A673 (cell line): ENCODE data around the gene SH3RF1. TPM values are rescaled to one million over a fixed set of nuclear protein-coding genes. Genes with fewer than 3 reads are reported as not detected.

Experiments used
- BruUV-seq: library from RNA; stranded (reverse); fragments of 400-500 nt; replicated peaks from 2 replicates; lab custom pipeline; 2021; lab: Mats Ljungman, UMichigan
- CTCF ChIA-PET: fragments of 300-600 bp; sonication (Branson Sonifier 250); formaldehyde crosslinking; loops from one replicate; lab custom pipeline; 2022; ENCODE audit warnings: antibody characterized with exemption; lab: Charles Lee
- POLR2A ChIA-PET: fragments of 300-600 bp; sonication (Branson Sonifier 250); formaldehyde crosslinking; loops from one replicate; lab custom pipeline; 2022; ENCODE audit warnings: antibody characterized with exemption; ENCODE audit not compliant: low non-redundant PET; lab: Charles Lee
- DNase-seq: peaks from one replicate; pipeline ENCODE4 v3.0.0-alpha.2; 2015; ENCODE audit warnings: low spot score
- H3K27ac ChIP-seq: fragments of 200-600 bp; sonication (generic); 2 replicates; pipeline ENCODE4 v1.5.1; 2016; ENCODE audit warnings: mixed run types, low read depth, mild to moderate bottlenecking, mixed read lengths, antibody characterized with exemption, low read length; ENCODE audit not compliant: poor library complexity, severe bottlenecking
- H3K27me3 ChIP-seq: fragments of 200-600 bp; sonication (generic); replicated peaks from 2 replicates; pipeline ENCODE4 v1.6.1; 2017; ENCODE audit warnings: mixed run types, low read depth, mild to moderate bottlenecking, mixed read lengths, antibody characterized with exemption, low read length; ENCODE audit not compliant: insufficient read depth, poor library complexity
- H3K36me3 ChIP-seq: fragments of 200-600 bp; sonication (generic); 2 replicates; pipeline ENCODE4 v1.6.1; 2016; ENCODE audit warnings: mixed run types, mild to moderate bottlenecking, mixed read lengths, antibody characterized with exemption, low read length; ENCODE audit not compliant: insufficient read depth, poor library complexity, severe bottlenecking
- H3K4me1 ChIP-seq: fragments of 200-600 bp; sonication (generic); 2 replicates; pipeline ENCODE4 v1.6.1; 2017; ENCODE audit warnings: mixed run types, mild to moderate bottlenecking, mixed read lengths, antibody characterized with exemption, low read length; ENCODE audit not compliant: insufficient read depth, poor library complexity, severe bottlenecking
- H3K4me3 ChIP-seq: fragments of 200-600 bp; sonication (generic); 2 replicates; pipeline ENCODE4 v1.5.1; 2016; ENCODE audit warnings: low read depth, mixed run types, mild to moderate bottlenecking, mixed read lengths, low read length; ENCODE audit not compliant: poor library complexity, severe bottlenecking
- H3K9me3 ChIP-seq: fragments of 200-600 bp; sonication (generic); 2 replicates; pipeline ENCODE4 v1.6.1; 2016; ENCODE audit warnings: mixed run types, low read depth, mild to moderate bottlenecking, mixed read lengths, antibody characterized with exemption, low read length; ENCODE audit not compliant: poor library complexity, severe bottlenecking
- CTCF ChIP-seq: fragments of 300-800, 200-600 bp; sonication (generic); conservative IDR thresholded peaks from 2 replicates; pipeline ENCODE4 v1.5.1; 2017; ENCODE audit warnings: low read depth, mild to moderate bottlenecking, antibody characterized with exemption, low read length, moderate library complexity, mixed read lengths
- EZH2 ChIP-seq: fragments of 200-600 bp; sonication (generic); IDR thresholded peaks from 2 replicates; pipeline ENCODE4 v1.6.1; 2017; ENCODE audit warnings: borderline replicate concordance, low read depth, mild to moderate bottlenecking, mixed read lengths, antibody characterized with exemption, low read length; ENCODE audit not compliant: poor library complexity, severe bottlenecking
- intact Hi-C: fragments of 100-400 bp; cut with micrococcal nuclease; formaldehyde crosslinking; loops from one replicate; pipeline ENCODE4 v1.10.0; 2022; ENCODE audit not compliant: unreplicated experiment
- total RNA-seq: library from RNA; stranded (reverse); gene quantifications from 2 replicates; pipeline ENCODE4 v1.2.3, GENCODE V29; 2021

Gene SH3RF1
- total RNA-seq, 1 experiment from 2014 or later, result 15.3 TPM

- no peak for DNase-seq
- H3K36me3 ChIP-seq, result no peaks in the 10 kb centered on the region
- intact Hi-C loops, result no loop called here
- CTCF ChIA-PET, result no interaction called here
- POLR2A ChIA-PET, result no interaction called here
- TF ChIP-seq EZH2, result no peak
- no peak for TF ChIP-seq CTCF
- H3K27ac ChIP-seq, result no peak overlapping the region
- peaks cover 10% of the 10 kb centered on the region for H3K4me1 ChIP-seq
- BruUV-seq, result no TSS peak
- no peaks in the 10 kb centered on the region for H3K9me3 ChIP-seq
- H3K27me3 ChIP-seq, result no peaks in the 10 kb centered on the region
- H3K4me3 ChIP-seq, result no peak overlapping the region
Measured at GRCh38 chr4:169133932-169134331, 136.8 kb downstream of the SH3RF1 start.

- H3K4me1 ChIP-seq, result peaks cover 10% of the 10 kb centered on the region
- POLR2A ChIA-PET, result no interaction called here
- no TSS peak for BruUV-seq
- TF ChIP-seq CTCF, result no peak
- intact Hi-C loops, result no loop called here
- no peaks in the 10 kb centered on the region for H3K36me3 ChIP-seq
- DNase-seq, result no peak
- H3K27me3 ChIP-seq, result no peaks in the 10 kb centered on the region
- CTCF ChIA-PET, result no interaction called here
- no peak overlapping the region for H3K27ac ChIP-seq
- H3K4me3 ChIP-seq, result no peak overlapping the region
- H3K9me3 ChIP-seq, result no peaks in the 10 kb centered on the region
Measured at GRCh38 chr4:169132561-169133305, 138.0 kb downstream of the SH3RF1 start.

GRCh38 chr4:169131556-169132208 is 139.1 kb downstream of the SH3RF1 start:
- Histone ChIP-seq H3K4me1 (peaks cover 2% of the 10 kb centered on the region), H3K27me3 (no peaks in the 10 kb centered on the region), H3K36me3 (no peaks in the 10 kb centered on the region), H3K9me3 (no peaks in the 10 kb centered on the region), H3K4me3 (no peak overlapping the region), H3K27ac (no peak overlapping the region)
- intact Hi-C loops, result no loop called here
- ChIA-PET CTCF (no interaction called here), POLR2A (no interaction called here)
- no peak for TF ChIP-seq CTCF
- no peak for TF ChIP-seq EZH2
- BruUV-seq, result no TSS peak
- no peak for DNase-seq
